Right lobe of liver (tissue), 6 donors: ENCODE data around the gene CLSTN2. TPM values are rescaled to one million over a fixed set of nuclear protein-coding genes. Genes with fewer than 3 reads are reported as not detected.

Source experiments
- ATAC-seq, 4 donors: fragments of 200-7000 bp; cut with Tn5 transposase; one replicate each; pipeline ENCODE4 v1.9.1; 2020; ENCODE audit warnings: mild to moderate bottlenecking in 4 of 4, moderate library complexity in 4 of 4
- DNase-seq, 3 donors: peaks; one replicate each; pipeline ENCODE4 v3.0.0-alpha.2; 2020
- H3K27ac ChIP-seq, 3 donors: fragments of 200-600 bp; one replicate each; pipeline ENCODE4 v1.8.0; 2022
- H3K27me3 ChIP-seq, 2 donors: fragments of 200-600 bp; one replicate each; pipeline ENCODE4 v1.8.0; 2022
- H3K36me3 ChIP-seq, 4 donors: fragments of 200-600 bp; sonication (generic) in 1 of 4; one replicate each; pipeline versions ENCODE4 v1.5.1 to v1.8.0; 2017 to 2022; ENCODE audit warnings: control low read depth in 1 of 4
- H3K4me1 ChIP-seq, 4 donors: fragments of 200-600 bp; sonication (generic) in 1 of 4; one replicate each; pipeline versions ENCODE4 v1.5.1 to v1.8.0; 2017 to 2022; ENCODE audit warnings: control low read depth in 1 of 4
- H3K4me3 ChIP-seq, 3 donors: fragments of 200-600 bp; one replicate each; pipeline ENCODE4 v1.8.0; 2022
- H3K9me3 ChIP-seq, 4 donors: fragments of 200-600 bp; sonication (generic) in 1 of 4; one replicate each; pipeline versions ENCODE4 v1.5.1 to v1.8.0; 2017 to 2022; ENCODE audit warnings: control low read depth in 1 of 4
- CTCF ChIP-seq, 4 donors: fragments of 200-600 bp in 3 of 4; fragments of 450-650 bp in 1 of 4; IDR thresholded peaks; one replicate each; pipeline versions ENCODE4 v1.5.1 to v1.8.0; 2016 to 2022; ENCODE audit warnings: antibody characterized with exemption in 4 of 4, mild to moderate bottlenecking in 2 of 4
- POLR2A ChIP-seq: fragments of 450-650 bp; IDR thresholded peaks from one replicate; pipeline ENCODE4 v1.6.1; 2017; ENCODE audit warnings: antibody characterized with exemption, mild to moderate bottlenecking
- WGBS: methylation state at CpG from one replicate; pipeline ENCODE4 v1.1.6; 2018; ENCODE audit warnings: low coverage, low lambda C conversion rate; ENCODE audit not compliant: insufficient coverage; ENCODE audit errors: missing lambda C conversion rate; 5-methylcytosine and 5-hydroxymethylcytosine counted together
- intact Hi-C, 2 donors: fragments of 100-400 bp; cut with DNase I; formaldehyde crosslinking; loops; one replicate each; pipeline versions ENCODE4 v1.11.2 to v1.14.1; 2022
- total RNA-seq, 6 experiments: library from RNA; depleted of rRNA in 2 of 6; stranded (reverse); fragments of >200 nt in 2 of 6; fragmentation: NEBNext Ultra II Directional in 3 of 6; extraction: Animal tissue kit (Norgen Biotek cat#: 25700) in 3 of 6; gene quantifications; one replicate each; pipeline versions ENCODE4 v1.1.0 to v1.2.4, GENCODE V29; 2016 to 2023
- donor health status: DM: no; HTN: yes; CAD: no.
- donor health status: DM: no; HTN: no; CAD: no.
- donor health status: DM: no; HTN: no; CAD: no.
- donor health status: DM: no; HTN: yes; CAD: no.
- donor health status: DM: no; HTN: yes; CAD: no.

The CLSTN2 gene
- total RNA-seq, 6 experiments from 2014 or later: 1.0 to 3.3 (median 2.0) TPM

- Histone ChIP-seq H3K27ac (no peak overlapping the region), H3K36me3 (no peaks in the 10 kb centered on the region), H3K27me3 (no peaks in the 10 kb centered on the region), H3K4me3 (no peak overlapping the region), H3K9me3 (no peaks in the 10 kb centered on the region), H3K4me1 (no peaks in the 10 kb centered on the region)
- no peak for ATAC-seq
- no CpG with 5 or more reads among the region's 2 CpGs for WGBS
- no peak for DNase-seq
- intact Hi-C loops: no loop called here
- no peak for TF ChIP-seq CTCF (IDR thresholded peaks at IDR 0.05)
- no peak for TF ChIP-seq POLR2A
Observed at GRCh38 chr3:140470962-140471361, 536.0 kb downstream of the CLSTN2 start.

GRCh38 chr3:140472306-140473020, 537.5 kb downstream of the CLSTN2 start:
- Histone ChIP-seq H3K4me1 (no peaks in the 10 kb centered on the region), H3K27me3 (no peaks in the 10 kb centered on the region), H3K9me3 (no peaks in the 10 kb centered on the region), H3K4me3 (no peak overlapping the region), H3K27ac (no peak overlapping the region), H3K36me3 (no peaks in the 10 kb centered on the region)
- ATAC-seq: no peak
- WGBS: 28% methylated on average over 3 of the region's 3 CpGs
- intact Hi-C loops: no loop called here
- no peak for DNase-seq
- no peak for TF ChIP-seq POLR2A
- TF ChIP-seq CTCF (IDR thresholded peaks at IDR 0.05): no peak

GRCh38 chr3:140487566-140487965, 552.6 kb downstream of the CLSTN2 start:
- TF ChIP-seq CTCF (IDR thresholded peaks at IDR 0.05): no peak
- no peak for TF ChIP-seq POLR2A
- Histone ChIP-seq H3K27me3 (no peaks in the 10 kb centered on the region), H3K27ac (no peak overlapping the region), H3K9me3 (no peaks in the 10 kb centered on the region), H3K36me3 (no peaks in the 10 kb centered on the region), H3K4me1 (no peaks in the 10 kb centered on the region), H3K4me3 (no peak overlapping the region)
- WGBS: 44% methylated on average over 1 of the region's 1 CpG
- intact Hi-C loops: no loop called here
- no peak for ATAC-seq
- DNase-seq: no peak

GRCh38 chr3:140493271-140493670, 558.3 kb downstream of the CLSTN2 start:
- no peak overlapping the region for H3K27ac ChIP-seq
- no peak overlapping the region for H3K4me3 ChIP-seq
- H3K4me1 ChIP-seq: no peaks in the 10 kb centered on the region
- DNase-seq (no peak), ATAC-seq (no peak)
- no peaks in the 10 kb centered on the region for H3K27me3 ChIP-seq
- WGBS: 100% methylated on average over 1 of the region's 1 CpG
- intact Hi-C loops: no loop called here
- H3K36me3 ChIP-seq: no peaks in the 10 kb centered on the region
- TF ChIP-seq POLR2A (no peak), CTCF (IDR thresholded peaks at IDR 0.05) (no peak)
- H3K9me3 ChIP-seq: no peaks in the 10 kb centered on the region
